Measurements from ENCODE around the gene ECE2.

- TF ChIP-seq CTCF (IDR thresholded peaks at IDR 0.05) = peak; percentile 71
- TF ChIP-seq POLR2AphosphoS5 (IDR thresholded peaks at IDR 0.05; ENCODE audit: low read depth, low read length) = no peak
- TF ChIP-seq TAF1 (IDR thresholded peaks at IDR 0.05; ENCODE audit: borderline replicate concordance, low read depth, low read length) = no peak
- no peak for TF ChIP-seq EP300 (IDR thresholded peaks at IDR 0.05; ENCODE audit: borderline replicate concordance in 1 of 2, low read depth in 1 of 2, low read length in 1 of 2)
- no peak for TF ChIP-seq USF1 (IDR thresholded peaks at IDR 0.05; ENCODE audit: borderline replicate concordance, low read depth)
- TF ChIP-seq, protein P1, sequence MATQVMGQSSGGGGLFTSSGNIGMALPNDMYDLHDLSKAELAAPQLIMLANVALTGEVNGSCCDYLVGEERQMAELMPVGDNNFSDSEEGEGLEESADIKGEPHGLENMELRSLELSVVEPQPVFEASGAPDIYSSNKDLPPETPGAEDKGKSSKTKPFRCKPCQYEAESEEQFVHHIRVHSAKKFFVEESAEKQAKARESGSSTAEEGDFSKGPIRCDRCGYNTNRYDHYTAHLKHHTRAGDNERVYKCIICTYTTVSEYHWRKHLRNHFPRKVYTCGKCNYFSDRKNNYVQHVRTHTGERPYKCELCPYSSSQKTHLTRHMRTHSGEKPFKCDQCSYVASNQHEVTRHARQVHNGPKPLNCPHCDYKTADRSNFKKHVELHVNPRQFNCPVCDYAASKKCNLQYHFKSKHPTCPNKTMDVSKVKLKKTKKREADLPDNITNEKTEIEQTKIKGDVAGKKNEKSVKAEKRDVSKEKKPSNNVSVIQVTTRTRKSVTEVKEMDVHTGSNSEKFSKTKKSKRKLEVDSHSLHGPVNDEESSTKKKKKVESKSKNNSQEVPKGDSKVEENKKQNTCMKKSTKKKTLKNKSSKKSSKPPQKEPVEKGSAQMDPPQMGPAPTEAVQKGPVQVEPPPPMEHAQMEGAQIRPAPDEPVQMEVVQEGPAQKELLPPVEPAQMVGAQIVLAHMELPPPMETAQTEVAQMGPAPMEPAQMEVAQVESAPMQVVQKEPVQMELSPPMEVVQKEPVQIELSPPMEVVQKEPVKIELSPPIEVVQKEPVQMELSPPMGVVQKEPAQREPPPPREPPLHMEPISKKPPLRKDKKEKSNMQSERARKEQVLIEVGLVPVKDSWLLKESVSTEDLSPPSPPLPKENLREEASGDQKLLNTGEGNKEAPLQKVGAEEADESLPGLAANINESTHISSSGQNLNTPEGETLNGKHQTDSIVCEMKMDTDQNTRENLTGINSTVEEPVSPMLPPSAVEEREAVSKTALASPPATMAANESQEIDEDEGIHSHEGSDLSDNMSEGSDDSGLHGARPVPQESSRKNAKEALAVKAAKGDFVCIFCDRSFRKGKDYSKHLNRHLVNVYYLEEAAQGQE (IDR thresholded peaks at IDR 0.05; ENCODE audit: low read depth, low read length) = no peak
These were observed 48.3 kb upstream of the ECE2 start for GRCh38 chr3:184227481-184227935.

All from SK-N-SH (cell line).